CD4-positive, alpha-beta T cell treated with Interleukin-10 for 1 hour (primary cell): ENCODE measurements around the gene PTEN.
"Not testable (repeated sequence)": the region's sequence is repeated elsewhere in the genome, so short reads cannot be mapped to it uniquely, and the experiment has no call there.

Experiments used
- DNase-seq: peaks from one replicate; pipeline ENCODE4 v3.0.0-alpha.2; 2020

The PTEN gene

DNA sequence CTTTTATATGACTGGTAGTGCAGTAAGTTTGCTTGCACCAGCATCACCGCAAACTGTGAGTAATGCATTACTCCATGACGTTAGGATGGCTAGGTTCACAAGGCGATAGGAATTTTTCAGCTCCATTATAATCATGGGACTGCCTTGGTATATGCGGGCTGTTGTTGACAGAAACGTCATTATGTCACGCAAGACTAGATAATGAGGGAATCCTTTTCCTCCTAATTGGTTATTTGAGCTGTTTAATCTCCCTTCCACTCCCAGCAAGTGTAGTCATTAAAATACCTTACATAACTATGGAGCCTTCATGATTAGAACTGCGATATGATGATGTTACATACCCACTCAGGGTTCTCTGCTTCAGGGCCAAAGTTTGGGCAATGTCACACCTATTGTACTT lies 17.4 kb upstream of the PTEN start:
- no peak for DNase-seq

DNA sequence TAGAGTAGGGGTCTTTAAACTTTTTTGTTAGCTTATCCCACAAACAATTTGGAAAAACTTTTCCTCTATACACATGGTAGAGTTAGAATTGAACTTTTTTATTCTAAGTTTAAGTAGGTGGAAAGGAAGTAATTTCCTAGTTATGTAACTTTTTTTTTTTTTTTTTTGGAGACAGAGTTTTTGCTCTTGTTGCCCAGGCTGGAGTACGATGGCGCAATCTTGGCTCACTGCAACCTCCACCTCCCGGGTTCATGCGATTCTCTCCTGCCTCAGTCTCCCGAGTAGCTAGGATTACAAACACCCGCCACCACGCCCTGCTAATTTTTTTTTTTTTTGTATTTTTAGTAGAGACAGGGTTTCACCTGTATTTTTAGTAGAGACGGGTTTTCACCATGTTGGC lies 16.7 kb upstream of the PTEN start:
- DNase-seq = not testable (repeated sequence)

DNA sequence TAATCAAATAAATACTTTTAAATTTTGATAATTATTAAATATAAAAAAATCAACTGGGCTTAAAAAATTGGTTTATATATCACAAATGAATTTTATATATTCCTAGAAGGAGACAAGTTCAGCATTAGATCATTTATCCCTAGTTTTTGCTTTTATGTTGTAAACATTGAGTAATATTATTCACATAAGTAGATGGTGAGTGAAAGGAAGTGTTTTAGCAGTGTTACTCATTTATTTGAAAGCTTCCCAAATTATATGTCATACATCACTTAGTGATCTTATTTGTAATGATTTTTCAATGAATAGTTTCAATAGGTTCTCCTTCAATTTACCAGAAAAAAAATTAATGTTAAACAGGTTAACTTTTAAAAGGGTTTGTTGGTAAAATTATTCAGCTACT lies 15.9 kb upstream of the PTEN start:
- DNase-seq = no peak

DNA sequence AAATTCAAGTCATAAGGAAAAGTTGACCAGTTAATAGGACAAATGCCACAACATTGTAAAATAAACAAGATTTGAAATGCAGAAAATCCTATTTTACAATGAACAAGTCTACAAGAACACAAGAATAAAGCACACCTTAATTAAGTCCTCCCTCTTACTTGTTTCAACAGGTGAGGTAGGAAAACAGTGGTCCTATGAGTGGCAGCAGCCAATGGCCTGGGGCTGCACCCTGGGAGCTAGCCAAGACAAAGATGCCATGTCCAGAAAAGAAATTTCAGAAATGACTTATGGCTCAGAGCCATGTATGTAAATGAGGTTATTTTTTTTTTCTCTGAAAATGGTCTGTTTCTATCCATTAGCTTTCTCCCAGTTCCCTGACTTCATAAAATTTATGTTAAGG lies 14.4 kb upstream of the PTEN start:
- DNase-seq = no peak

DNA sequence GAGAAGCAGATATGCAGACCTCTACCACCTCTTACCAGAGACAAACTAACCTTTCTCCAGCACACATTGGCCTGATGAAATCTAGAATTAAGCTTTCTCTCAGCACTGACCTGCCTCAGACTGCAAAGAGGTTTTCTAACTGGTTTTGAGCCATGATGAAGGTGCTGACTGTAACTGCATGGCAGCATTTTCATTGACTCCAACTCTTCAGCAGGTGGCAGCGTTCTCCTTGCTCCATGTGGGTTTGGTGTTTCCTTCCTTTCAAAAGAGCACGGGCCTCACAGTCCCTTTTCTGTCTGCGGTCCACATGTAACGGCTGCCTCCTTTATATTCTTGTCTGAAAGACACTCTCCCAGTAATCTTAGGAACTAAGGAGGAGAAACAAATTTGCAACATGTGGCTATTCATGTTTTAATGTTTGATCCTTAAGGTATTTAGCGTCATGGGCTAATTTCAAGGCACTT lies 12.7 kb upstream of the PTEN start:
- peak; percentile 54 for DNase-seq

DNA sequence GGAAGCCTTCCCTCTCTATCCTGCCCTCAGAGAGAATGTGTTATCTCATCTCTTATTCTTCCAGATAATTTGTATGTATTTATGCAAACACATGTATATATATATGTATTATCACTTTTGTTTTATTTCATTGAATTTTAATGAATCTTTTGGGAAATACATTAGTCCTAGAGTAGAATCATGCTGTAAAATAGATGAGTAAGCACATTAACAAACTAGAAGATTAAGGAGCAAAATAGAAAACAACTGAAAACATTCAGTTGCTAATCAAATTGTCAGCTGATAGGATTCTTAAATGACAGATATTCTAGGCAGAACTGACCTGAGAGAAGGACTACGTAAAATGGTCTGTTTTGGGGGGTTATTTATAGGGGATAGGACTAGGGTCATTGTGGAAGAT lies 11.3 kb upstream of the PTEN start:
- DNase-seq = no peak

DNA sequence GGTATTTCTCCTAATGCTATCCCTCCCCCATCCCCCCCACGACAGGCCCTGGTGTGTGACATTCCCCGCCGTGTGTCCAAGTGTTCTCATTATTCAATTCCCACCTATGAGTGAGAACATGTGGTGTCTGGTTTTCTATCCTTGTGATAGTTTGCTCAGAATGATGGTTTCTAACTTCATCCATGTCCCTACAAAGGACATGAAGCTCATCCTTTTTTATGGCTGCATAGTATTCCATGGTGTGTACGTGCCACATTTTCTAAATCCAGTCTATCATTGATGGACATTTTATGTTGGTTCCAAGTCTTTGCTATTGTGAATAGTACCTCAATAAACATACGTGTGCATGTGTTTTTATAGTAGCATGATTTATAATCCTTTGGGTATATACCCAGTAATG lies 8.2 kb upstream of the PTEN start:
- not testable (repeated sequence) for DNase-seq

DNA sequence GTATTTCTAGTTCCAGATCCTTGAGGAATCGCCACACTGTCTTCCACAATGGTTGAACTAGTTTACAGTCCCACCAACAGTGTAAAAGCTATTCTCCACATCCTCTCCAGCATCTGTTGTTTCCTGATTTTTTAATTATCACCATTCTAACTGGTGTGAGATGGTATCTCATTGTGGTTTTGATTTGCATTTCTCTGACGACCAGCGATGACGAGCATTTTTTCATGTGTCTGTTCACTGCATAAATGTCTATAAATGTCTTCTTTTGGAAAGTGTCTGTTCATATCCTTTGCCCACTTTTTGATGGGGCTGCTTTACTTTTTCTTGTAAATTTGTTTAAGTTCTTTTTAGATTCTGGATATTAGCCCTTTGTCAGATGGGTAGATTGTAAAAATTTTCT lies 7.8 kb upstream of the PTEN start:
- DNase-seq = not testable (repeated sequence)

DNA sequence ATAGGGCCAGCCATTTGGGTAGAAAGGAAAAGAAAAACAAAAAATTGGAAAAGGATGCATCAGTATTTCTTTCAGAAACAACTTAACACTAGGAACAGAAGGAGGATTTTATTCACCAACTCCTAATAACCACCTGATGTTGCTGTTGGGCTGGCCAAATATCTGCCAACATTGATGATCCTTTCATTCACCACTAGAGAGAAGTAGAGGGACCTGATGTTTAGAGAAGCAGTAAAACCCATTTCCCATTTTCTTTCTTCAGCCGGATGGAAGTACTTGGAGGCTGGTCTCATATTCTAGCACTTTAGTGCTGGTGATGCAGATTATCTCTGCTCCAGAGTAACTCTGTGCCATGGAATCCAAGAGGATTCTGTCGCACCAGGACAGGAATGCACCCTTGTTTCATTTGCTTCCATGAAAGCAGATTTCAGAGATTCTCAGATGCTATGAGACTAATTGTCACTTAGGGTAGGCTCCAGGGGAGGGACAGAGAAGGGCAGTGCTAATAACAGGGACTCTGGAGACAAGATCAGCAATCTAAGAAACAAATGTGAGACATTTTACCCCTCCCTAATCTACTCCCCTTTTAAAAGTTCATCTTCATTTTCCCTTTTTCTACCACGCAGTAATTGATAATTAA lies 3.1 kb upstream of the PTEN start:
- peak; percentile 74 for DNase-seq

DNA sequence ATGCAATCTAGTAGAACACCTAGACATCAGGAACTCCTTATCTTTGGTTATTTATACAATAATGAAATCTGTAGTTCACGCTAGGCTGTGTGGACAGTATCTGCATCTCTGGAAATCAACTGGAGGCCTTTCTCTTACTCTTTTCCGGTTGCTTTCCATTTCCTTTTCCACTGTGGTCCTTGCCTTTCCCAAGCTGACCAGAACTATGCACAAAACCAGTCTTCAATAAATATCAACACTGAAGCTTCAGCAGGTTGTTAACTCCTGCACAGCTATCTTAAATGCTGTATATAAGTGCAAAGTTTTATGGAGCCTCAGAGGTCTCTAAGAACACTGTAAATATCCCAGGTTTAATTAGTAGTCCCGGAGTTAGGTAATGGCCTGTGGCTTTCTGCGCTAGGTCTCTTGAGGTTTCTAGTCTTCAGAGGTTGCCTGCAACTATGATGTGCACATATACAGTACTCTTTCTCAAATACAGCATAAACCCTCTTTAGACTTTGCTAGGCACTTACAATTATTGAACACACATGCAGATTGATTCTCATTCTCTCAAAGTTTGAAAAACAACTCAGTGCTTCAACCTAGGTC lies 2.5 kb upstream of the PTEN start:
- no peak for DNase-seq

DNA sequence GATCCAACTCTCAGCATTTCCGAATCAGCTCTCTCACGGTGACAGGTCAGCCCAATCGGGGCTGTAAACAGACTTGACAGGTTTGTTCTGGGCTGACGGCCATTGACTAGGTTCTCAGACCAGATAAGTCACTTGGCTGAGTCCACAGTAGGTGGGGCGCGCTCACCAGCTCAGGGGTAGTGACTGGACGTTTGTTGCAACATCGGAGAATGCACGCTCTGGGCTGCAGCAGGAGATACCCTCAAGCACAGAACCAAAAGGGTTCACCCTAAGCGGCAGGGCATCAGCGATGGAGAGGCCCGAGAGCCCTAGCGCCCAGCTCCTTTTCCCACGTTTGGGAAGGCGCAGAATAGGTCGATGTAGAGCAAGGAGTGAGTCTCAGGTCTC lies 1.9 kb upstream of the PTEN start:
- DNase-seq = no peak

DNA sequence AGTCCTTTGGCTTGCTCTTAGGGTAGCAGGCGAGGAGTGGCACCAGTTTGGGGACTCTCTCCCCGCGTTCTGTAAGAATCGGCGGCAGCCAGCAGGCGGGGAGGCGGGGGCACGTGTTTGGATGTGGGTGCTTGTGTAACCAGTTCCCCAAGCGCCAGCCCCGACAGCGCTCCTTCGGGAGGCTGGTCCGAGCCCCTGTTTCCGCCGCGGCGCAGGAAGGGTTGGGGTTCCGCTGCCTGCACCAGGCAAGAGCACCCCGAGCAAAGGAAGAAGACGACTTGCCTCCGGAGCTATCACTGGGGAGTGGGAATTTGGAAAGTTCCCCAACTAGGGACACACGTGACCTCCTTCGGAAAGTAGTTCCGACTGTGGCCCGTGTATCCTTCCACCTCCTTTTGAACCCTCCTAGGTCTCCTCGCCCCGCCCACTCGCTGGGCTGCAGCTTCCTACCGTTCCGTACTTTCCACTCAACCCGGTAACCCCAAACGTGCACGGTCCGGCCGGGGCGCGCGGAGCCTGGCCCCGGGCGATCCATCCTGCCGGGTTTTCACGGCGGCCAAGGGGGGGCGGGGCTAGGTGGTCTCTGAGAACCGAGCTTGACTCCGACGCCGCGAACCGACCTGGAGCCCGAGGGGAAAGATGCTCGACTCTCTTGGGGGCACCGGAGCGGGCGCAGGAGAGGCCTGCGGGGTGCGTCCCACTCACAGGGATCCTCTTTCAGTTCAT lies 1.3 kb upstream of the PTEN start:
- peak; percentile 96 for DNase-seq

DNA sequence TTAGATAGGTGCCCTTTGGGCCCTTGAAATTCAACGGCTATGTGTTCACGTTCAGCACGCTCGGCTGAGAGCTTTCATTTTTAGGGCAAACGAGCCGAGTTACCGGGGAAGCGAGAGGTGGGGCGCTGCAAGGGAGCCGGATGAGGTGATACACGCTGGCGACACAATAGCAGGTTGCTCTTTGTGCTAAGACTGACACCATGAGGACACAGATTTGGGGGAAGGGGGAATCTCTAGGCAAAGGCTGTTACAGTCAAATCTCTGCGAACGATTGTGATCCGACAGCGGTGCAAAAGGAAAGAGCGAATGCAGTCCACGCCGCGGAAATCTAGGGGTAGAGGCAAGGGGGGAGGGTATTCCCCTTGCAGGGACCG lies 759 bp upstream of the PTEN start:
- no peak for DNase-seq

DNA sequence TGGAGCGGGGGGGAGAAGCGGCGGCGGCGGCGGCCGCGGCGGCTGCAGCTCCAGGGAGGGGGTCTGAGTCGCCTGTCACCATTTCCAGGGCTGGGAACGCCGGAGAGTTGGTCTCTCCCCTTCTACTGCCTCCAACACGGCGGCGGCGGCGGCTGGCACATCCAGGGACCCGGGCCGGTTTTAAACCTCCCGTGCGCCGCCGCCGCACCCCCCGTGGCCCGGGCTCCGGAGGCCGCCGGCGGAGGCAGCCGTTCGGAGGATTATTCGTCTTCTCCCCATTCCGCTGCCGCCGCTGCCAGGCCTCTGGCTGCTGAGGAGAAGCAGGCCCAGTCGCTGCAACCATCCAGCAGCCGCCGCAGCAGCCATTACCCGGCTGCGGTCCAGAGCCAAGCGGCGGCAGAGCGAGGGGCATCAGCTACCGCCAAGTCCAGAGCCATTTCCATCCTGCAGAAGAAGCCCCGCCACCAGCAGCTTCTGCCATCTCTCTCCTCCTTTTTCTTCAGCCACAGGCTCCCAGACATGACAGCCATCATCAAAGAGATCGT lies 598 bp downstream of the PTEN start:
- peak; percentile 33 for DNase-seq

DNA sequence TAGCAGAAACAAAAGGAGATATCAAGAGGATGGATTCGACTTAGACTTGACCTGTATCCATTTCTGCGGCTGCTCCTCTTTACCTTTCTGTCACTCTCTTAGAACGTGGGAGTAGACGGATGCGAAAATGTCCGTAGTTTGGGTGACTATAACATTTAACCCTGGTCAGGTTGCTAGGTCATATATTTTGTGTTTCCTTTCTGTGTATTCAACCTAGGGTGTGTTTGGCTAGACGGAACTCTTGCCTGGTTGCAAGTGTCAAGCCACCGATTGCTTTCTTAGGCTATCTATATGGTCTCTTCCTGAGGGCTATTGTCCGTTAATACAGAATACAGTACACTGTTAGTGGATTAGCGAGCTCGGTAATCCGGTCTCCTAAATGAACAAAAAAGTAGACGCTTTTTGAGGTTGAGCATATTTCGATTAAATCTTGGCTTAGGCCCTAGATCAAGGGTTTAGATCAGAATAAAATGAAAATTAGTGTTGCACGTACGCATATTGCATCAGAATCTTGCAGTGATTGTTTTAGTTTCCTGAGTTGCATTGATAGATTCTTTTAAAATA lies 1.2 kb downstream of the PTEN start:
- no peak for DNase-seq

DNA sequence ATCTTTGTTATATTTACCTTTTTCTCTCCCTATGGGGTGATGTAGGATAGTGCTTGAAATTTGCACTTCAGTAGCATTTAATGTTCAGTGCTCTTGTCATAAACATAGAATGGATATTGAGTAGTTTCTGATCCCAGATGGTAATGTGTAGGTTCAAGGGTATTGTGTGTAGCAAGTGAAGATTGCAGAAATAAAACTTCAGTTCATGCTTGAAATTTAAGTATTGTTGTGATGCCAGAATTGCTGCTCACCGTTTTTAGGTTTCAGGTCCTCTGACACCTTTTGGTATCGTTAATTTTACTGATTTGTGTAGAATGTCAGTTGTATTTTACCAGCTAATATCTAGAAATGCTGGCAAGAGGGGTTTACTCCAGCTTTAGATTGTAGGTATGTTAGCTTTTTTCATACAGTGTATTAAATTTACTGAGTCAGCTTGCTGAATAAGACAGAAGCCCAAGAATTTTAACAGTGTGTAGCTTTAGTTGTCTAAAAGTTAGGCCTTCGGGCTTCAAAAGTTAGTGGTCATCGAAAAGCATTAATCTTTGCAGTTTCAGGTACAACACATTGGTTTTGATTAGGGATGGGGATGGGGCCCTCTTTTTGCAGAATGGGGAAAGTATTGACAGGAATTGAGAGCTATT lies 1.9 kb downstream of the PTEN start:
- no peak for DNase-seq

DNA sequence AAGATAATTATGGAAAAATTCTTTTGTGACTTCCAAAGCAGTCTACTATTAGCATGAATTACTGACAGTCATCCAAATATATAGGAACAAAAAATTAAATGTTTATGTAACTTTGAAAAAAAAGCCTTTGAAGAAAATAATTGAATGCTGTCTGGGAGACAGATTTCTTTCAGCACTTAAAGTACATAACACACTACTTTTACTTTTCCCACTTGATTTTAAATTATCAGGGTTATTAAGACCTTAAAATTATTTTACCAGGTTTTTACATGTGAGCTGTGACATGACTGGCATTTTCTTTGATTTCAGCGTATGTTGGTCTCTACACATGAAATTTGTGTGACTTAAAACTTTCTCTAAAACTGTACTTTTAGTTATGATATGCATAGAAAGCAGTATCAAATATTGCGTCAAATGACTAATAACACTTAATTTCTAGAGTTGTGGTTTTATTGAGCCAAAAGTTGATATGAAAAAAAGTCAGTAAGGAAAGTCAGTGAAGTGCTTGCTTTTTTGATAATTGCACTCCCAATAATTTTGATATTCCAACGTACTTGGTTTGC lies 3.1 kb downstream of the PTEN start:
- DNase-seq = no peak

DNA sequence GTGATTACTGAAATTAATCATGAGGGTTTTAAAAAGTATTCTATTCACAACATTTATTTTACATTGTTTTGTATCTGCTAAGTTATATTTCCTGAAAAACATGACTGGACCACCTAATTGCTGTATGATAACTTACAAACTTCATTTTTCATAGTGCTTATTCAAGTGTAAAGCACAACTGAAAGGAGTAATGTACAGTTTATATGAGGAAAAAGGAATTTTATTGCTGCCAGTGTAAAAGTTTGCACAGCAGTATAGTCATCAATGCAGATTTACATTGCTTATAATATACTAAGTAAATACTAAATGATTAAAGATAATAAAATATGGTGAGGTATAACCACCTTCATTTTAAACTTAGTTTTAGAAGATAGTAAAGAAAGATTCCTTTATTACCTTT lies 4.0 kb downstream of the PTEN start:
- DNase-seq = no peak

DNA sequence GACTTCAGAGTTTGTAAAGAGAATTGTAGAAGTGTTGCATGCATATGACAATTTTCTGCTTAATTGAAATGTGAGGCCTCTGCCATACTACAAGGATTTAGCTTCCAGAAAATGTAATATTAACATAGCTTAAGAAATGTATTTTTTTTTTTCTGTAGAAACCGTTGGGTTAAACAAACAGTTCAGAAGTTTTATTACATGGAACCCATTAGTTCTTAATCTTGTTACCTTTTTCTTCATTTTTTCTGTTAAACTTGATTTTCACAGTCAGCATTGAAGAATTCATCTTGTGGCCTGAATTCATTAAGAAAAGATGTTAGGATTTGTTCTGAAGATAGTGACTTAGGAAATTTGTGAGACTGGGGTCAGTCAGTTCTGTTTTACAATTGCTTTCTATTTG lies 4.9 kb downstream of the PTEN start:
- no peak for DNase-seq

DNA sequence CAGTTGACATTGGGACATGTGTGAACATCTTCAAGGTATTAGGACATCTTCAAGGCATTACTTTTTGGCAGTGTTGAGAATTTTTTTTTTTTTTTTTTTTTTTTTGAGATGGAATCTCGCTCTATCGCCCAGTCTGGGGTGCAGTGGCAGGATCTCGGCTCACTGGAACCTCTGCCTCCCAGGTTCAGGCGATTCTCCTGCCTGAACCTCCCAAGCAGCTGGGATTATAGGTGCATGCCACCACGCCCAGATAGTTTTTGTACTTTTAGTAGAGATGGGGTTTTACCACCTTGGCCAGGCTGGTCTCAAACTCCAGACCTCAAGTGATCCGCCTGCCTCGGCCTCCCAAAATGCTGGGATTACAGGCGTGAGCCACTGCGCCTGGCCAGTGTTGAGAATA lies 5.7 kb downstream of the PTEN start:
- DNase-seq = not testable (repeated sequence)

DNA sequence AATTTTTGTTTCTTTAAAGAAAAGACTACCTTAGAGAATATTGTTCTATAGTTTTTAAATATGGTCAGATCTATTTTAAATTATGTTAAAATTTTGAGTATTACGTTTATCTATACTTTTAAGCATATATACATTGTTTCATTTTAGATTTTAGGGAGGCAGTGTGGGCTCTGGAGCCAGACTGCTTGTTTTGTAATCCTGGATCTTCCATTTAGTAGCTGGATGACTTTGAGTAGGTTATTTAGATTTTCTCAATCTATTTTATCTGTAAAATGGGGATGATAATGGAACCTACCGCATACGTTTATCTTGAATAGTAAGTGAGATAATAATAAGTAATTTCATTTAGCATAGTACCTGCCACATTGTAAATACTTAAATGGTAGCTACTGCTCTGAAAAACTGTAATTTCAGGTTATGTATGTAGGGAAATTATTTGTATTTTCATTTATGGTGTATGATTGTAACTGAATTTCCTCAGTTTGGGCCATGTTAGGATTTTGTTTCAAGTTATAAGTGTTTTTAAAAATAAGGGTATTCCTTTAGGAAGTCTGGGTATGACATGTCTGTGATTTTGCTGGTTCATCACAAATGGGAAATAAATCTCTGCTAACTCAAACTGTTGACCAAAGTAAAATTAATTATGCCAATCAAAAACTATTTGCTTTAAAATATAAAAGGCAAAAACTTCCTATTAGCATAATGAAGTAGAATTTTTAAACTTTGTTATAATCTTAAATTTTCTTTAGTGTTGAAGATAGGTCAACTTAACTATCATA lies 6.5 kb downstream of the PTEN start:
- no peak for DNase-seq

DNA sequence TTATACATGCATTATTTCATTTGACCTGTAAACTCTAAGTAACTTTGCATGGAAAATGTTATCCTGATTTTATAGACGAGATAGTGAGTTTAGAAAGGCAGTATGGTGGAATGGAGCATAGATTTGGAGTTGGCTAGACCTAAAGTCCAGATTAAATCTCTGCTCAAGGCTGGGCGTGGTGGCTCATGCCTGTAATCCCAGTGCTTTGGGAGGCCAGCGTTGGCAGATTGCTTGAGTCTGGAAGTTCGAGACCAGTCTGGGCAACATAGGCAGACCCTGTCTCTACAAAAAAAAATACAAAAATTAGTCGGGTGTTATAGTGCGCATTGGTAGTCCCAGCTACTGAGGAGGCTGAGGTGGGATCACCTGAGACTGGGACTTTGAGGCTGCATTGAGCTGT lies 9.4 kb downstream of the PTEN start:
- no peak for DNase-seq
